Measurements from ENCODE around the gene DEFB126. TPM values are rescaled to one million over a fixed set of nuclear protein-coding genes. Genes with fewer than 3 reads are reported as not detected.

DEFB126 gene
- total RNA-seq, 1 donor from 2014 or later = not detected

DNA sequence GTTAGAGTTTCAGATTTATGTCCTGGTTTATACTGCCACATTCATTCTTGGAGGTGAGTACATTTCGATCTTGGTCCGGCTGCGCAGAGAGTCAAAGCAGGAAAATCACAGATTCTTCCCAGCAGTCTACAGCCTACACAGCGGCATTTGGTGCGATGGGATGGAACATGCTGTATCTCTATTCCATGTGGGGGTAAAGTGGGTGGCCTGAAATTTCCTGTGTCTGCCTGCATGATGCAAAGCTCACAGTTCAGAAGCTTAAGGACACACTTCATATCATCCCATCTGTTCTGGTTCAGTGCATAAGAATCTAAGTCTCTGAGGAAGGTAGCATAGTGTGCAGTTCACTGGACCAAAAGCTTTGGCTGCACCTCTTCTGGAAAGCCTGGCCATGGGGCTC lies 14.8 kb downstream of the DEFB126 start, which contains the start of gene DEFB127:
TSS of gene DEFB127 (plus strand) at position 301 of the 400 bp plus-strand sequence. CDS start at position 392, 91 bp downstream.
- Mint-ChIP-seq H3K27me3 (ENCODE audit: low read depth) (no peaks in the 10 kb centered on the region), H3K36me3 (no peaks in the 10 kb centered on the region), H3K27ac (no peak within 1 kb of the TSS), H3K4me3 (no peak within 1 kb of the TSS), H3K9me3 (peaks cover 24% of the 10 kb centered on the region), H3K4me1 (no peaks in the 10 kb centered on the region)
- no peak for DNase-seq (ENCODE audit: low spot score in 2 of 2, unreplicated experiment in 2 of 2)
- TF ChIP-seq, protein P1, sequence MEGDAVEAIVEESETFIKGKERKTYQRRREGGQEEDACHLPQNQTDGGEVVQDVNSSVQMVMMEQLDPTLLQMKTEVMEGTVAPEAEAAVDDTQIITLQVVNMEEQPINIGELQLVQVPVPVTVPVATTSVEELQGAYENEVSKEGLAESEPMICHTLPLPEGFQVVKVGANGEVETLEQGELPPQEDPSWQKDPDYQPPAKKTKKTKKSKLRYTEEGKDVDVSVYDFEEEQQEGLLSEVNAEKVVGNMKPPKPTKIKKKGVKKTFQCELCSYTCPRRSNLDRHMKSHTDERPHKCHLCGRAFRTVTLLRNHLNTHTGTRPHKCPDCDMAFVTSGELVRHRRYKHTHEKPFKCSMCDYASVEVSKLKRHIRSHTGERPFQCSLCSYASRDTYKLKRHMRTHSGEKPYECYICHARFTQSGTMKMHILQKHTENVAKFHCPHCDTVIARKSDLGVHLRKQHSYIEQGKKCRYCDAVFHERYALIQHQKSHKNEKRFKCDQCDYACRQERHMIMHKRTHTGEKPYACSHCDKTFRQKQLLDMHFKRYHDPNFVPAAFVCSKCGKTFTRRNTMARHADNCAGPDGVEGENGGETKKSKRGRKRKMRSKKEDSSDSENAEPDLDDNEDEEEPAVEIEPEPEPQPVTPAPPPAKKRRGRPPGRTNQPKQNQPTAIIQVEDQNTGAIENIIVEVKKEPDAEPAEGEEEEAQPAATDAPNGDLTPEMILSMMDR (IDR thresholded peaks at IDR 0.05; ENCODE audit: unreplicated experiment) = no peak

DNA sequence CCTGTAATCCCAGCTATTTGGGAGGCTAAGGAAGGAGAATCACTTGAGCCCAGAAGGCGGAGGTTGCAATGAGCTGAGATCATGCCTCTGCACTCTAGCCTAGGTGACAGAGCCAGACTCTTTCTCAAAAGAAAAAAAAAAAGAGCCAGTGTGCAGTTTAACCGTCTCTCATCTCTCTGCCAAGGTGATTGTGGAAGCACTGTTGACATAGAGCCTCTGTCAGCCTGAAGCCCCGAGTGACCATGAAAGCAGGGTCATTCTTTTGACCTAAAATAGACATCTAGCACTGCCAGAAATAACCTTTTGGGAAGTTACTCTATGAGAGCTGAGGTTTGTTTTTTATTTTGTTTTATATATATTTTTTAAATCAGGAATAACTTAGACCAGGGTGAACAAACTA lies 22.2 kb downstream of the DEFB126 start:
- no peak for DNase-seq (ENCODE audit: low spot score in 2 of 2, unreplicated experiment in 2 of 2)
- TF ChIP-seq, protein P1 (IDR thresholded peaks at IDR 0.05; ENCODE audit: unreplicated experiment) = no peak
- Mint-ChIP-seq H3K4me3 (no peak overlapping the region), H3K27me3 (ENCODE audit: low read depth) (peaks cover 10% of the 10 kb centered on the region), H3K4me1 (no peaks in the 10 kb centered on the region), H3K27ac (no peak overlapping the region), H3K36me3 (no peaks in the 10 kb centered on the region), H3K9me3 (peaks cover 7% of the 10 kb centered on the region)

GRCh38 chr20:168876-169275 lies 26.5 kb downstream of the DEFB126 start:
- H3K4me3 Mint-ChIP-seq = no peak overlapping the region

GRCh38 chr20:184288-184687 lies 41.9 kb downstream of the DEFB126 start:
- no peak overlapping the region for H3K4me3 Mint-ChIP-seq
- TF ChIP-seq, protein P1 (IDR thresholded peaks at IDR 0.05; ENCODE audit: unreplicated experiment) = no peak
- no peaks in the 10 kb centered on the region for H3K4me1 Mint-ChIP-seq
- H3K27ac Mint-ChIP-seq = no peak overlapping the region
- H3K36me3 Mint-ChIP-seq = no peaks in the 10 kb centered on the region
- DNase-seq (ENCODE audit: low spot score in 2 of 2, unreplicated experiment in 2 of 2) = no peak
- peaks cover 9% of the 10 kb centered on the region for H3K27me3 Mint-ChIP-seq (ENCODE audit: low read depth)
- peaks cover 53% of the 10 kb centered on the region for H3K9me3 Mint-ChIP-seq

More at GRCh38 chr20:168876-169275, 26.5 kb downstream of the DEFB126 start:
- H3K4me1 Mint-ChIP-seq = no peaks in the 10 kb centered on the region
- TF ChIP-seq, protein P1 (IDR thresholded peaks at IDR 0.05; ENCODE audit: unreplicated experiment) = no peak
- H3K27ac Mint-ChIP-seq = no peak overlapping the region
- H3K27me3 Mint-ChIP-seq (ENCODE audit: low read depth) = peaks cover 10% of the 10 kb centered on the region
- DNase-seq (ENCODE audit: low spot score in 2 of 2, unreplicated experiment in 2 of 2) = no peak
- H3K36me3 Mint-ChIP-seq = no peaks in the 10 kb centered on the region
- H3K9me3 Mint-ChIP-seq = peaks cover 9% of the 10 kb centered on the region

GRCh38 chr20:187733-188132 lies 45.3 kb downstream of the DEFB126 start:
- H3K4me1 Mint-ChIP-seq = no peaks in the 10 kb centered on the region
- no peak for DNase-seq (ENCODE audit: low spot score in 2 of 2, unreplicated experiment in 2 of 2)
- H3K36me3 Mint-ChIP-seq = no peaks in the 10 kb centered on the region
- H3K9me3 Mint-ChIP-seq = peaks cover 68% of the 10 kb centered on the region
- peaks cover 14% of the 10 kb centered on the region for H3K27me3 Mint-ChIP-seq (ENCODE audit: low read depth)
- no peak overlapping the region for H3K4me3 Mint-ChIP-seq
- TF ChIP-seq, protein P1 (IDR thresholded peaks at IDR 0.05; ENCODE audit: unreplicated experiment) = no peak
- H3K27ac Mint-ChIP-seq = no peak overlapping the region

DNA sequence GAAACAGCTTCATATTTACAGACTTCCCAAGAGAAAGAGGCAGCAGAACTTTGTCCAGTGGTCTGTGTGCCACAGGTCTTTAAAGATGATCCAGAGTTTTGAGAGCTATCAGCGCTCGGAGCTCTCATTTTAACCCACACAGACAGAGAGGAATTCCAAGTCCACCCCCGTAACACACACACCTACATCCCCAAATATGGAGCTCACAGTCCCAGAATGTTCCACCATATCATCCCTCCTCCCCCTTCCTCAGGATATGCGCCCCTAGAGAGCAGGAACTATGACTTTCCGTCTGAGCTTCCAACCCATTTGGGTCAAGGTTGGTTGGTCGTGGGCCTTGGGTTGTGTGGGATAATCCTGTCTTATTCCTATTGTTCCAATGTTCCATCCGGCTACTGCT lies 47.2 kb downstream of the DEFB126 start, which contains the start of gene DEFB128:
TSS of gene DEFB128 (minus strand) at position 101 of the 400 bp plus-strand sequence. CDS start at position 13, 88 bp downstream.
- DNase-seq (ENCODE audit: low spot score in 2 of 2, unreplicated experiment in 2 of 2) = no peak
- Mint-ChIP-seq H3K27ac (no peak within 1 kb of the TSS), H3K27me3 (ENCODE audit: low read depth) (peaks cover 14% of the 10 kb centered on the region), H3K4me3 (no peak within 1 kb of the TSS), H3K36me3 (no peaks in the 10 kb centered on the region), H3K9me3 (peaks cover 51% of the 10 kb centered on the region), H3K4me1 (no peaks in the 10 kb centered on the region)
- TF ChIP-seq, protein P1 (IDR thresholded peaks at IDR 0.05; ENCODE audit: unreplicated experiment) = no peak

Measured in mesothelial cell of epicardium (in vitro differentiated cells).